ENCODE measurements around the gene CMSS1.

CMSS1 gene

DNA sequence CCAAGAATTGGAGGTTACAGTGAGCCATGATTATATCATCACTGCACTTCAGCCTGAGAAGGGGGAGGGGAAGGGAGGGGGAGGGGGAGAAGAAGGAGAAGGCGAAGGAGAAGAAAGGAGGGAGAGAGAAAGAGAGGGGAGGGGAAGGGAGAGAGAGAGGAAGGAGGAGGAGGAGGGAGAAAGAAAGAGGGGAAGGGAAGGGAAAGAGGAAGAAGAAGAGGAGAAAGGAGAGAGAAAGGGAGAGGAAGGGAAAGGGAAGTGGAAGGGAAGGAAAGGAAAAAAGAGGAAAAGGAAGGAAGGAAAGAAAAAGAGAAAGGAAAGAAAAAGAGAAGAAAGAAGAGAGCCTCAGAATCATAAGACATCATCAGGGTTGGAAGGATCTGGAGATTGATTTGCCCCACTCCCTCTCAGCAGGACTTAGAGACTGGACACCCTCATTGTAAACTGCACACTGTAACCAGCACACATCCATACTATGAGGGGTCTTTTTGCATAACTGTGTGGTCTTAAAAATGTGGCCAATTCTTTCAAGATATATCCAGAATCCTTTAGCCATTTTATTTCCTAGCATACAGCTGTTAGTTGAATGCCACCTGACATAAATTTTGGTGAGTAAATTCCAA lies 130.9 kb downstream of the CMSS1 start:
- no peak for DNase-seq (ENCODE audit: low read depth)
- TF ChIP-seq, protein P1, sequence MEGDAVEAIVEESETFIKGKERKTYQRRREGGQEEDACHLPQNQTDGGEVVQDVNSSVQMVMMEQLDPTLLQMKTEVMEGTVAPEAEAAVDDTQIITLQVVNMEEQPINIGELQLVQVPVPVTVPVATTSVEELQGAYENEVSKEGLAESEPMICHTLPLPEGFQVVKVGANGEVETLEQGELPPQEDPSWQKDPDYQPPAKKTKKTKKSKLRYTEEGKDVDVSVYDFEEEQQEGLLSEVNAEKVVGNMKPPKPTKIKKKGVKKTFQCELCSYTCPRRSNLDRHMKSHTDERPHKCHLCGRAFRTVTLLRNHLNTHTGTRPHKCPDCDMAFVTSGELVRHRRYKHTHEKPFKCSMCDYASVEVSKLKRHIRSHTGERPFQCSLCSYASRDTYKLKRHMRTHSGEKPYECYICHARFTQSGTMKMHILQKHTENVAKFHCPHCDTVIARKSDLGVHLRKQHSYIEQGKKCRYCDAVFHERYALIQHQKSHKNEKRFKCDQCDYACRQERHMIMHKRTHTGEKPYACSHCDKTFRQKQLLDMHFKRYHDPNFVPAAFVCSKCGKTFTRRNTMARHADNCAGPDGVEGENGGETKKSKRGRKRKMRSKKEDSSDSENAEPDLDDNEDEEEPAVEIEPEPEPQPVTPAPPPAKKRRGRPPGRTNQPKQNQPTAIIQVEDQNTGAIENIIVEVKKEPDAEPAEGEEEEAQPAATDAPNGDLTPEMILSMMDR (conservative IDR thresholded peaks at IDR 0.05; ENCODE audit: control insufficient read depth, insufficient read depth, low read depth, low read length) = no peak
- no peak overlapping the region for H3K4me3 ChIP-seq (ENCODE audit: control insufficient read depth, low read depth, low read length)

DNA sequence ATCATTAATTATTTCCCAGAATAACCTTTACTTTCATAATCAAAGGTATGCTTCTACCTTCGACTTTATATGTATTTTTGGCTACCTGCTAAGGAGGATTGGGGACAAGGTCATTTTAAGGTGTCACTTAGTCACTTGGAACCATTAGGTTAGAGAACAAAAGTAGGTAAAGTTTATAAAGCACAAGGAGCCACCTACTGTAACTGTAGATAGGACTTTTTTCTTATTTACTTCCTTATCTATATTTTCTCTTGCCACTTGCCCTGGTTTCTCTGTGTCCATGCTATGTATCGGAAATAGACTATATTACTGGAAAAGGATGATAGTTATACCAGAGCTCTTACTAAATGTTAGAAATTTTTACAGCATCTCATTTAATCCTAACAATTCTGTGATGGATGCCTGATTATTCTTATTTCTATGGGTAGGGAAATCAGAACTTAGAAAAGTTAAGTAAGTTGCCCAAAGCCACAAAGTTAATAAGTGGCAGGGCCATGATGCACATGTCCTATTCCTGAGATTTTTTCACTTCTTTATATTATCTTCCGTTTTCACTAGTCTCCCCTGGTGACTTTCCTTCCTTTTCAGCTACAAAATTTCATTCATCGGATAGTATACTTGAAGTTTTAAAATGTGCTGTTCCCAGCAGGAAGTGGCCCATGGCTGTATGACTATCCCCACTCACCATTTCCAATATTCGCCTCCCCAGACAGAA lies 132.5 kb downstream of the CMSS1 start:
- no peak overlapping the region for H3K4me3 ChIP-seq (ENCODE audit: control insufficient read depth, low read depth, low read length)
- TF ChIP-seq, protein P1 (conservative IDR thresholded peaks at IDR 0.05; ENCODE audit: control insufficient read depth, insufficient read depth, low read depth, low read length) = no peak
- DNase-seq (ENCODE audit: low read depth) = no peak

DNA sequence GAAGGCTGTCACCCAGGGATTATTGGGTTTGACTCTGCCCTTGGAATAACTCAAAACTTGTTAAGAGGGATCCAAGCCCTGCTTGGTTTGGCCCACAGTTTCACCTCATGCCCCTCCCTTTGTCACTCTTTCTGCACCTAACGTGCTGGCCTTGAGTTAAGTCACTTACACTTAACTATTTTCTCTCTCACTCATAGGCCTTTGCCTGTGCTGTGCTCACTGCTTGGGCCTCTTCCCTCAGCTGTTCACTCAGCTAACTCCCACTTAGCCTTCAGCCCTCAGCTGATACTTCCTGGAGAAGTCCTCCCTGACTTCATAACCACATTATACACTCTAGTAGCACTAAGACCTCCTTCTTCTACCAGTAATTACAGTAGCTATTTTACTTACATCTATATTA lies 133.3 kb downstream of the CMSS1 start:
- no peak overlapping the region for H3K4me3 ChIP-seq (ENCODE audit: control insufficient read depth, low read depth, low read length)
- TF ChIP-seq, protein P1 (conservative IDR thresholded peaks at IDR 0.05; ENCODE audit: control insufficient read depth, insufficient read depth, low read depth, low read length) = no peak
- no peak for DNase-seq (ENCODE audit: low read depth)

DNA sequence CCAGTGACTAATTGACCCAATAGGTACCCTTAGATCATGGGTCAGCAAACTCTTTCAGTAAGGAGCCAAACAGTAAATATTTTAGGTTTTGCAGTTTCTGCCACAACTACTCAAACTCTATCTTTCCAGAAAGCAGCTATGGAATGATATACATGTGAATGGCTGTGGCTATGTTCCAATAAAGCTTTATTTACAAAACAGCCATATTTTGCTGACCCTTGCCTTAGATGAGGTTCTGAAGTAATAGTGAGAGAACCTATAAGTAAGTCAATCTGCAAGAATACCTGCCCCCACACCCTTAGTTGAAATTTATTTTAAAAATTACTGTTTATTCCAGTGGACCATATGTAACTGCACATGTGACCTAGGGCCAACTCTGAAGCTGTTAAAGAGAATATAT lies 134.0 kb downstream of the CMSS1 start:
- DNase-seq (ENCODE audit: low read depth) = no peak
- no peak overlapping the region for H3K4me3 ChIP-seq (ENCODE audit: control insufficient read depth, low read depth, low read length)
- TF ChIP-seq, protein P1 (conservative IDR thresholded peaks at IDR 0.05; ENCODE audit: control insufficient read depth, insufficient read depth, low read depth, low read length) = no peak

DNA sequence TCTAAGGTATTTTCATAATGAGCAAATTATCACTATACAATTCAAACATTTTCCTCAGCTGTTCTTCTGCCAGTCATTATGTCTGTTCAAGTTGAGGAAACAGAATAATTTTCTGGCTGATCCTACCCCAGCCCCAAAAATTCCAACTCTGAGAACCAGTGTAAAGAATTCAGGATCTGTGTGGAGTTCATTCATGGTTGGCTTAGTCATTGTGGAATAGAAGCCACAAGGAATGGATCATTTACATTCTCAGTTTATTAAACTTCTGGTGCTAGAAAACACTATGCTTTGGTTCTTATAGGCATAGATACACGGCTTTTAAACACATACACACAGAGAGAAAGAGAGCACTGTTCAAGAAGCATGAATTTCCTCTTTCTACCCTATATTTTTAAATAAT lies 134.6 kb downstream of the CMSS1 start:
- no peak overlapping the region for H3K4me3 ChIP-seq (ENCODE audit: control insufficient read depth, low read depth, low read length)
- DNase-seq (ENCODE audit: low read depth) = peak; percentile 55
- TF ChIP-seq, protein P1 (conservative IDR thresholded peaks at IDR 0.05; ENCODE audit: control insufficient read depth, insufficient read depth, low read depth, low read length) = no peak

DNA sequence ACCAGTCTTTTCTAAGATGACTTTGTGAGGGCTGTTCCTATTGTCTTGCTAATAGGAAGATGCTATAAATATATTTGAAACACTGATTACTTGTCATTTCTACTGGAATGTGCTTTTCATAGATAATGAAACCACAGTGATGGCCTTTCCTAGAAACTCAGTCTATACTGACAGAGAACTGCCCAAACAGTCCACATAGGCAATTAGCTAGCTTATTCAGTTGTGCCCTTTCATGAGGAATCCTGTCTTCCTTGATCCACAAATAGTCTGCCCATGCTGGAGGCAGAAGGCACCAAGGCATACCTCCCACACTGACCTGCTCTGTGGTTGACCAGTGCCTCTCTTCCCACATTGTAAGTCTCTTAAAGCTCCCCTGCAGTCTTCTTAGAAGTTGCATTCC lies 135.9 kb downstream of the CMSS1 start:
- TF ChIP-seq, protein P1 (conservative IDR thresholded peaks at IDR 0.05; ENCODE audit: control insufficient read depth, insufficient read depth, low read depth, low read length) = no peak
- no peak overlapping the region for H3K4me3 ChIP-seq (ENCODE audit: control insufficient read depth, low read depth, low read length)
- no peak for DNase-seq (ENCODE audit: low read depth)
